Activated naive CD4-positive, alpha-beta T cell treated with anti-CD3 and anti-CD28 coated beads, Interleukin-2, amount 50 U/mL, for 24 hours (primary cell): ENCODE results near the gene FGF12.

Experiments
- H3K27ac Mint-ChIP-seq: one replicate; pipeline ENCODE4 v1.8.0; 2021; ENCODE audit warnings: mild to moderate bottlenecking, mixed read lengths
- H3K27me3 Mint-ChIP-seq: one replicate; pipeline ENCODE4 v1.8.0; 2021; ENCODE audit warnings: mixed read lengths
- H3K36me3 Mint-ChIP-seq: one replicate; pipeline ENCODE4 v1.8.0; 2021; ENCODE audit warnings: mixed read lengths
- H3K4me1 Mint-ChIP-seq: one replicate; pipeline ENCODE4 v1.8.0; 2021; ENCODE audit warnings: mixed read lengths
- H3K4me3 Mint-ChIP-seq: one replicate; pipeline ENCODE4 v1.8.0; 2021; ENCODE audit warnings: mild to moderate bottlenecking, mixed read lengths
- H3K9me3 Mint-ChIP-seq: one replicate; pipeline ENCODE4 v1.8.0; 2021; ENCODE audit warnings: mixed read lengths

The FGF12 gene

GRCh38 chr3:192229866-192230265 is 497.5 kb downstream of the FGF12 start:
- H3K4me3 Mint-ChIP-seq: no peak overlapping the region
- no peaks in the 10 kb centered on the region for H3K4me1 Mint-ChIP-seq
- no peaks in the 10 kb centered on the region for H3K36me3 Mint-ChIP-seq
- peaks cover 11% of the 10 kb centered on the region for H3K9me3 Mint-ChIP-seq
- no peak overlapping the region for H3K27ac Mint-ChIP-seq
- no peaks in the 10 kb centered on the region for H3K27me3 Mint-ChIP-seq

- H3K27ac Mint-ChIP-seq: no peak overlapping the region
- no peak overlapping the region for H3K4me3 Mint-ChIP-seq
- H3K36me3 Mint-ChIP-seq: no peaks in the 10 kb centered on the region
- H3K9me3 Mint-ChIP-seq: peaks cover 9% of the 10 kb centered on the region
- H3K4me1 Mint-ChIP-seq: no peaks in the 10 kb centered on the region
- no peaks in the 10 kb centered on the region for H3K27me3 Mint-ChIP-seq
These were observed 502.6 kb downstream of the FGF12 start for GRCh38 chr3:192224634-192225155.

- no peak overlapping the region for H3K27ac Mint-ChIP-seq
- no peak overlapping the region for H3K4me3 Mint-ChIP-seq
- no peaks in the 10 kb centered on the region for H3K4me1 Mint-ChIP-seq
- H3K9me3 Mint-ChIP-seq: peaks cover 4% of the 10 kb centered on the region
- no peaks in the 10 kb centered on the region for H3K36me3 Mint-ChIP-seq
- H3K27me3 Mint-ChIP-seq: no peaks in the 10 kb centered on the region
These were observed 503.5 kb downstream of the FGF12 start for GRCh38 chr3:192223815-192224214.

GRCh38 chr3:192220915-192221314 is 506.4 kb downstream of the FGF12 start:
- H3K27me3 Mint-ChIP-seq: no peaks in the 10 kb centered on the region
- no peak overlapping the region for H3K4me3 Mint-ChIP-seq
- no peak overlapping the region for H3K27ac Mint-ChIP-seq
- no peaks in the 10 kb centered on the region for H3K4me1 Mint-ChIP-seq
- no peaks in the 10 kb centered on the region for H3K36me3 Mint-ChIP-seq
- peaks cover 4% of the 10 kb centered on the region for H3K9me3 Mint-ChIP-seq

GRCh38 chr3:192219926-192220325 is 507.4 kb downstream of the FGF12 start:
- Mint-ChIP-seq H3K4me3 (no peak overlapping the region), H3K27me3 (no peaks in the 10 kb centered on the region), H3K9me3 (peaks cover 4% of the 10 kb centered on the region), H3K36me3 (no peaks in the 10 kb centered on the region), H3K4me1 (no peaks in the 10 kb centered on the region), H3K27ac (no peak overlapping the region)

- H3K36me3 Mint-ChIP-seq: no peaks in the 10 kb centered on the region
- H3K4me3 Mint-ChIP-seq: no peak overlapping the region
- peaks cover 4% of the 10 kb centered on the region for H3K9me3 Mint-ChIP-seq
- H3K27ac Mint-ChIP-seq: no peak overlapping the region
- no peaks in the 10 kb centered on the region for H3K4me1 Mint-ChIP-seq
- no peaks in the 10 kb centered on the region for H3K27me3 Mint-ChIP-seq
These were observed 511.3 kb downstream of the FGF12 start for GRCh38 chr3:192216067-192216466.

- H3K36me3 Mint-ChIP-seq: no peaks in the 10 kb centered on the region
- H3K27ac Mint-ChIP-seq: no peak overlapping the region
- H3K9me3 Mint-ChIP-seq: no peaks in the 10 kb centered on the region
- no peaks in the 10 kb centered on the region for H3K27me3 Mint-ChIP-seq
- no peak overlapping the region for H3K4me3 Mint-ChIP-seq
- no peaks in the 10 kb centered on the region for H3K4me1 Mint-ChIP-seq
These were observed 514.4 kb downstream of the FGF12 start for GRCh38 chr3:192212979-192213378.

- H3K4me1 Mint-ChIP-seq: no peaks in the 10 kb centered on the region
- H3K27ac Mint-ChIP-seq: no peak overlapping the region
- no peaks in the 10 kb centered on the region for H3K36me3 Mint-ChIP-seq
These were observed 515.0 kb downstream of the FGF12 start for GRCh38 chr3:192212335-192212734.

GRCh38 chr3:192207651-192208050 is 519.7 kb downstream of the FGF12 start:
- H3K4me3 Mint-ChIP-seq: no peak overlapping the region
- H3K4me1 Mint-ChIP-seq: no peaks in the 10 kb centered on the region
- H3K27me3 Mint-ChIP-seq: no peaks in the 10 kb centered on the region
- H3K36me3 Mint-ChIP-seq: no peaks in the 10 kb centered on the region
- no peak overlapping the region for H3K27ac Mint-ChIP-seq
- no peaks in the 10 kb centered on the region for H3K9me3 Mint-ChIP-seq

More at GRCh38 chr3:192212335-192212734, 515.0 kb downstream of the FGF12 start:
- no peaks in the 10 kb centered on the region for H3K27me3 Mint-ChIP-seq
- no peak overlapping the region for H3K4me3 Mint-ChIP-seq
- no peaks in the 10 kb centered on the region for H3K9me3 Mint-ChIP-seq

GRCh38 chr3:192207239-192207638 is 520.1 kb downstream of the FGF12 start:
- Mint-ChIP-seq H3K27me3 (no peaks in the 10 kb centered on the region), H3K36me3 (no peaks in the 10 kb centered on the region), H3K9me3 (no peaks in the 10 kb centered on the region), H3K4me3 (no peak overlapping the region), H3K27ac (no peak overlapping the region), H3K4me1 (no peaks in the 10 kb centered on the region)

GRCh38 chr3:192194085-192194484 is 533.3 kb downstream of the FGF12 start:
- no peaks in the 10 kb centered on the region for H3K4me1 Mint-ChIP-seq
- H3K4me3 Mint-ChIP-seq: no peak overlapping the region
- H3K27ac Mint-ChIP-seq: no peak overlapping the region
- H3K36me3 Mint-ChIP-seq: no peaks in the 10 kb centered on the region
- H3K9me3 Mint-ChIP-seq: no peaks in the 10 kb centered on the region
- H3K27me3 Mint-ChIP-seq: no peaks in the 10 kb centered on the region

GRCh38 chr3:192188218-192188835 is 539.0 kb downstream of the FGF12 start:
- Mint-ChIP-seq H3K36me3 (no peaks in the 10 kb centered on the region), H3K4me3 (no peak overlapping the region)

GRCh38 chr3:192187485-192188051 is 539.8 kb downstream of the FGF12 start:
- H3K9me3 Mint-ChIP-seq: no peaks in the 10 kb centered on the region
- no peaks in the 10 kb centered on the region for H3K36me3 Mint-ChIP-seq
- H3K27ac Mint-ChIP-seq: no peak overlapping the region
- H3K4me3 Mint-ChIP-seq: no peak overlapping the region
- H3K27me3 Mint-ChIP-seq: no peaks in the 10 kb centered on the region
- peaks cover 5% of the 10 kb centered on the region for H3K4me1 Mint-ChIP-seq

More at GRCh38 chr3:192188218-192188835, 539.0 kb downstream of the FGF12 start:
- no peaks in the 10 kb centered on the region for H3K9me3 Mint-ChIP-seq
- H3K27me3 Mint-ChIP-seq: no peaks in the 10 kb centered on the region
- peaks cover 5% of the 10 kb centered on the region for H3K4me1 Mint-ChIP-seq
- H3K27ac Mint-ChIP-seq: no peak overlapping the region

GRCh38 chr3:192186498-192186897 is 540.8 kb downstream of the FGF12 start:
- Mint-ChIP-seq H3K9me3 (no peaks in the 10 kb centered on the region), H3K4me3 (no peak overlapping the region), H3K27me3 (no peaks in the 10 kb centered on the region), H3K27ac (no peak overlapping the region), H3K4me1 (peaks cover 5% of the 10 kb centered on the region), H3K36me3 (no peaks in the 10 kb centered on the region)

- no peak overlapping the region for H3K4me3 Mint-ChIP-seq
- peaks cover 5% of the 10 kb centered on the region for H3K4me1 Mint-ChIP-seq
- H3K9me3 Mint-ChIP-seq: no peaks in the 10 kb centered on the region
- H3K27me3 Mint-ChIP-seq: no peaks in the 10 kb centered on the region
- H3K27ac Mint-ChIP-seq: no peak overlapping the region
- H3K36me3 Mint-ChIP-seq: no peaks in the 10 kb centered on the region
These were observed 541.3 kb downstream of the FGF12 start for GRCh38 chr3:192186045-192186444.

- Mint-ChIP-seq H3K4me1 (peaks cover 5% of the 10 kb centered on the region), H3K36me3 (no peaks in the 10 kb centered on the region), H3K27me3 (no peaks in the 10 kb centered on the region), H3K4me3 (no peak overlapping the region), H3K27ac (no peak overlapping the region), H3K9me3 (no peaks in the 10 kb centered on the region)
These were observed 544.2 kb downstream of the FGF12 start for GRCh38 chr3:192183109-192183508.
